HG03558 (cell line): ENCODE results near the gene CALCOCO2.
"Not testable (repeated sequence)": the region's sequence is repeated elsewhere in the genome, so short reads cannot be mapped to it uniquely, and the experiment has no call there.

ENCODE experiments used
- ATAC-seq: cut with Tn5 transposase; IDR thresholded peaks from one replicate; pipeline ENCODE4 v1.9.1; 2021; ENCODE audit warnings: moderate number of reproducible peaks; ENCODE audit not compliant: unreplicated experiment; ENCODE audit errors: extremely low read depth

Gene CALCOCO2

DNA sequence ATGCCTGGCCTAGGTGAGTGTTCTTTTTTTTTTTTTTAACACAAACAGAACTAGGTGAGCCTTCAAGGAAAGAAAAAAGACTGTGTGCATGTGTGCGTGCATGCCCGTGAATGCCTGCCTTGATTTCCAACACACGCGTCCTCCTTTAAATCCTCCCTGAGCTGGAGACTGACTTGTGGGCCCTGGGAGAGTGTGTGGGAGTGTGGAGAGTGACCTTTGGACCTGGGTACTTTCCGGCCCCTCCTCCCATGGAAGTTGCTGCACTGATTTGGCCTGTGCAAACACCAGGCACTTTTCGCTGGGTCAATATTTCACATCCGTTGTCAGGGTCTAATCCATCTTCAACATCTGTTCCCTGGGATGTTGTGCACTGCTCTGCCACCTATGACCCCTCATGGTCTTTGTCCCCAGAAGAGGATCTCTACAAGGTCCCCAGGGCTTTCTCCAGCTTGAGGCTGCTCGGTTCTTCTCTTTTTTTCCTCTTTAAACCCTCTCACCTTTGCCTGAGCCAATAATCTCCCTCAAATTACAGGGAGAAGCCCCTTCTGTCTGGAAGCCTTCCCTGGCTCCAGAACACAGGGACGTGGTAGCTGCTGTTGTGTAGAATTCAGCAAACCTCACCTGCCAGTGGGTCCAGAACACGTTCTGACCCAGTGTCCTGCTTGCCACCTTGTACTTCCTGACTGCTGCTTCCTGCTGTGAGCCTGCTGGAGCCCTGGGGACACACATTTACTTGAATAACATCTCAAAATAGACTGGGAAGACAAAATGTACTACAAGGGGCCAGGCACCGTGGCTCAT is 40.9 kb downstream of the CALCOCO2 start:
- no peak for ATAC-seq

- ATAC-seq: not testable (repeated sequence)
Observed at GRCh38 chr17:48872409-48872808, 41.6 kb downstream of the CALCOCO2 start.

DNA sequence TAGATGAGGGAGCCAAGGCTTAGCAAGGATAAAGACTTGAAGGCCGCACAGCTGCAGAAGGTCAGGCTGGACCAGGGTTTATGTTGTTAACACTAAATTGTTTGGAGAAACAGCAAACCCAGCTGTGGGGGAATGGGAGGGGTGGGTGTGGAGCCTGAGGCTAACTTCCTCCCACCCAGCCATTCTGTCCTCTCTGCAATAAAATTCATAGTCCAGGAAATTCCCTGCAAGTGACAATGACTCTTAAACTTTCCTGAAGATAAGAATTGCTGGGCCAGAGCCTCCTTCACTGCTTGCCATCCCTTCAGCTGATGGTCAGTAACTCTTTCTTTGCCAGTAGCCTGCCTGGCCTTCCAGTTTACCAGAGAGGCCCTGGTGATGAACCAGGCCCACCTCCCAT is 42.4 kb downstream of the CALCOCO2 start:
- ATAC-seq: no peak

- no peak for ATAC-seq
Observed at GRCh38 chr17:48873696-48874443, 43.0 kb downstream of the CALCOCO2 start.

DNA sequence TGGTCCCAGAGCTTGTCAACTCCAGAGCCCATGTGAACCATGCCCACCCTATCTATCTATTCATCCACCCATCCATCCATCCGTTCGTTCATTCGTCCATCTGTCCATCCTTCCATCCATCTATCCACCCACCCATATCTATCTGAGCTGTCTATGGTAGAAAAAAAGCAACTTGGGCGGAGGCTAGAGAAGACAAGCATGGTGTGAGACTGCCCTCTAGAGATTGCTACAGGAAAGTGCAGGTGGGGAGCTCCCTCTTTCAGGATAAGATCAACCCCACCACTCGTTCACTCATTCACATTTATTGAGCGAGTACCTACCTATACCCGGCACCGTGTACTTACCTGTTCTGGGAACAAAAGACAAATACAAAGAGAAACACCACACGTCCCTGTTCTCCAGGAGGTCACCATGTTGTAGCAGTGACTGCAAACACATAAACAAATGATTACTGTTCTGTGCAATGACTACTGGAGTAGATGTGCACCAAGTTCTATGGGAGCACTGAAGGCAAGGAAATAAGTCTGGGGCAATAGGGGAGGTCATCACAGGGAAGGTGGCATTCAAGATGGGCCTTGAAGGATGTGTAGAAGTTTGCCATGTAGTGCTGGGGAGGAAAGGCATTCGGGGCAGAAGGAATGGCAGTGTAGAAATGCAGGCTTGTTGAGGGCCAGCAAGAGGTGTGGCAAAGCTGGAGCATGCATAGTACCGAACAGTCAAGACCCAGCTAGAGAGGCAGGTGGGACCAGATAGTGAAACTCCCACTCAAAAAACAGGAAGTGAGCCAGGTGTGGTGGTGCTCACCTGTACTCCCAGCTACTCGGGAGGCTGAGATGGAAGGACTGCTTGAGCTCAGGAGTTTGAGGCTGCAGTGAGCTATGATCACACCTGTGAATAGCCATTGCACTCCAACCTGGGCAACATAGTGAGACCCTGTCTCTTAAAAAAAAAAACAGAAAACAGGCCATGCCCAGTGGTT is 48.4 kb downstream of the CALCOCO2 start:
- ATAC-seq: no peak

DNA sequence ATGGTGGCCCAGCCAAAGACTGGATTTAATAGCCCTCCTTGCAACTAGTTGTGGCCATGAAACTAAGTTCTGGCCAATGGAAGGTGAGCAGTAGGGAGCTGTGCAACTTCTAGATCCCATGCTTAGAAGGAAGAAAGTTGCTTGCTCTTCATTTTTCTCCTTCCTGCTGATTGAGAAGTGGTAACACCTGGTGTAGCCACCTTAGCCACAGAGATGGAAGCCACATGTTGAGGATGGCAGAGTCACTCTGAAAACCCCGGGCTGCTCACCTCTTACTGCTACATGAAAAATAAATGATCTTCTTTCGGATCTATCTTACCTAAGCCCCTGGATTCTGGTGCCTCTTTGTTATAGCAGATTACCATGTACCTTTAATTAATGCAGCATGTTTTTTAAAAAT is 51.4 kb downstream of the CALCOCO2 start:
- no peak for ATAC-seq

DNA sequence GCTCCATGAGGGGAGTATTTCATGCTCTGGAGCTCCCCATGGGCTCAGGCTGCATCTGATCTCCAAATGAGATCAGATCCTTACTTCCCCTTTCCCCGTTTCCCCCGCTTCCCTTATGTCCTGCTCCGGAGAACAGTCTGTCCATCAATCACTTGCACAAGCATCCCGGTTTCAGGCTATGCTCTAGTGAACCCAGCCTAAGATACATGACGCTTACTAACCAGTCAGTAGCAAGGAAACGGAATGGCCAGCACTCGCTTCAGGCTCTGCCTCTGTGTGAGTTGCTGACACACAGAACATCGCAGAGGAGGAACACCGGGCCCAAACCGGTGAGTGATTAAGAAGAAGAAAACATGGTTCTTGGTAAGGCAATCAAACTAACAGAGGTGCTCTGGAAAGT is 52.3 kb downstream of the CALCOCO2 start:
- ATAC-seq: no peak

DNA sequence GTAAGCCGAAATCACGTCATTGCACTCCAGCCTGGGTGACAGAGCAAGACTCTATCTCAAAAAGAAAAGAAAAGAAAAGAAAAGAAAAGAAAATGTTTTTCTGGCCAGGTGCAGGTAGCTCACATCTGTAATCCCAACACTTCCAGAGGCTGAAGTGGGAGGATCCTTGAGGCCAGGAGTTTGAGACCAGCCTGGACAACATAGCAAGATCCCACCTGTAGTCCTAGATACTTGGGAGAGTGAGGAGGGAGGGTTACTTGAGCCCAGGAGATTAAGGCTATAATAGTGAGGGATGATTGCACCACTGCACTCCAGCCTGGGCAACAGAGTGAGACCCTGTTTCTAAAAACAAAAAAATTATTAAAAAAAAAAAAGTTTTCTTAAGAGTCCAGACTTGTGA is 59.3 kb downstream of the CALCOCO2 start:
- ATAC-seq: no peak

- ATAC-seq: no peak
Observed at GRCh38 chr17:48892940-48893645, 62.3 kb downstream of the CALCOCO2 start.

- ATAC-seq: no peak
Observed at GRCh38 chr17:48893646-48894508, 63.0 kb downstream of the CALCOCO2 start.

DNA sequence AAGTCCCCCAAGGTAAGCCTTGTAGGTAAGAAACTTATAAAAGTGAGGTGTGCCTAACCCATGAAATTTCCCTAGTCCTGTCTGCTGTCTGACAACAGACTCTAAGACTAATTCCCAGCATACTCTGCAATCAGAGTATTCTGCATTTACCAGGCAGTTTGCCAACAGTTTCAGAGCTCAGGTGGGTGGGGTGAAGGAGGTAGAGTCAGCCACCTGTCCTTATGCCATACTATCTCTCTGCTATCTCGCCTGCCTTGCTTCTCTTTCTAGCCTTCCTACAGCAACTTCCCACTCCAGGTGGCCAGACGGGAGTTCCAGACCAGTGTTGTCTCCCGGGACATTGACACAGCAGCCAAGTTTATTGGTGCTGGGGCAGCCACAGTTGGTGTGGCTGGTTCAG is 64.1 kb downstream of the CALCOCO2 start:
- ATAC-seq: no peak

- ATAC-seq: no peak
Observed at GRCh38 chr17:48901241-48901640, 70.4 kb downstream of the CALCOCO2 start.

DNA sequence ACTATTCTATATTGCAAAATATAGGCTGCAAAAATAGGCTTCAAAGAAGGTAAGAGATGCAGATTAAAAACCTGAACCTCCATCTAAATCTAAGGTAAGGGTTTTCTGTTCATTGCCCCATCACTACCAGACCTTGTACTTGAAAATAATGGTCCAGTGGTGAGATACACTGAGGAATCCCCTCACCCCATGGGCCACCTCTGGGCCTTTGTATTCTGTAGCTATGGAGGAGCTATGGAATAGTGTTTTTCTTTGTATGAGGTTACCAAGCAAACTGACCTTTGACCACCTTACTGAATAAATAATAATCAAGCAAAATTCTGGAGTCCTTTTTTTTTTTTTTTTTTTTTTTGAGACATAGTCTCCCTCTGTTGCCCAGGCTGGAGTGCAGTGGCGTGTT is 72.6 kb downstream of the CALCOCO2 start:
- ATAC-seq: no peak

- no peak for ATAC-seq
Observed at GRCh38 chr17:48904428-48904827, 73.6 kb downstream of the CALCOCO2 start.

GRCh38 chr17:48905987-48906515 is 75.2 kb downstream of the CALCOCO2 start:
- ATAC-seq: no peak

DNA sequence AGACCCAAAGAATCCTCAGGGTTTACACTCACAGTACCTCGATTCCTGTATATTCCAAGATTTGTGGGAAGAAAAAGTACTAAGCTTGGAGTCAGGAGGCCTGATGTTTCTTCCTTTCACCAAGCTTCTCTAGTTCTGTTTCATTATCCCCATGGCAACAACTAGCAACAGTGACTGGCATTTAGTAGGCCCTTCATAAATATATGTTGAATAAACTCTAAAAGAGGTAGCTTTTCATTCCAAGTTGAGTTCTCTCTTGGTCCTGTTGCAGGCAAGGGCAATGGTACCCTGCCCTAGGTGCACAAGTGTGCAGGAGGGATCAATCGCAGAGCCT is 76.8 kb downstream of the CALCOCO2 start:
- ATAC-seq: no peak

DNA sequence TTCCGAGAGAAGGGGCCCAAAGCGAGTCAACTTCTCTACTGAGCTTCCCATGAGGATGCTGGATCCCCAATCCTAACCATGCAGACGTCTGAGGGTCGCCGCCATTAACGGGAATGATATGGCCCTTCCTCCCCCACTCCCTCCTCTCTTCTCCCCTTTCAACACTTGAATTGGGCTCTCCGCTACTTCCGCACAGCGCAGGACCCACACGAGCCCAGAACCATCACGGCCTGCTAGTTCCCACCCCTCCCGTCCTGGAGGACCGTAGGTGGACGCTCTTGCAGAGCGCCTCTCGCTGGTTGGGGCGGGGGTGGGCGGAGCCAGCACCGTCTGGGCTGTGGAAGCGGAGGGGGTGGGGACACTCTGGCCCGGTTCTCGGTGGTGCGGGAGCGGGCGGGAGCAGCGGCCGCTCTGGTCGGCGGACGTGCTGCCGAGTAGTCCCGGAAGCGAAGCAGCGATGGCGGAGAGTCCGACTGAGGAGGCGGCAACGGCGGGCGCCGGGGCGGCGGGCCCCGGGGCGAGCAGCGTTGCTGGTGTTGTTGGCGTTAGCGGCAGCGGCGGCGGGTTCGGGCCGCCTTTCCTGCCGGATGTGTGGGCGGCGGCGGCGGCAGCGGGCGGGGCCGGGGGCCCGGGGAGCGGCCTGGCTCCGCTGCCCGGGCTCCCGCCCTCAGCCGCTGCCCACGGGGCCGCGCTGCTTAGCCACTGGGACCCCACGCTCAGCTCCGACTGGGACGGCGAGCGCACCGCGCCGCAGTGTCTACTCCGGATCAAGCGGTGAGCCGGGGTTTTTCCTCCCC is 77.4 kb downstream of the CALCOCO2 start, which contains the start of gene UBE2Z:
TSS of gene UBE2Z (plus strand) at position 361 of the 797 bp plus-strand sequence. CDS start at position 458, 97 bp downstream.
- ATAC-seq: peak; percentile 62

GRCh38 chr17:48908853-48909394 is 78.1 kb downstream of the CALCOCO2 start:
- ATAC-seq: peak; percentile 15
